GM21381 (cell line): ENCODE measurements around the gene DMKN.

ENCODE experiments used
- ATAC-seq: cut with Tn5 transposase; IDR thresholded peaks from one replicate; pipeline ENCODE4 v1.9.1; 2021; ENCODE audit warnings: mild to moderate bottlenecking, moderate library complexity; ENCODE audit not compliant: unreplicated experiment

The DMKN gene, protein sequence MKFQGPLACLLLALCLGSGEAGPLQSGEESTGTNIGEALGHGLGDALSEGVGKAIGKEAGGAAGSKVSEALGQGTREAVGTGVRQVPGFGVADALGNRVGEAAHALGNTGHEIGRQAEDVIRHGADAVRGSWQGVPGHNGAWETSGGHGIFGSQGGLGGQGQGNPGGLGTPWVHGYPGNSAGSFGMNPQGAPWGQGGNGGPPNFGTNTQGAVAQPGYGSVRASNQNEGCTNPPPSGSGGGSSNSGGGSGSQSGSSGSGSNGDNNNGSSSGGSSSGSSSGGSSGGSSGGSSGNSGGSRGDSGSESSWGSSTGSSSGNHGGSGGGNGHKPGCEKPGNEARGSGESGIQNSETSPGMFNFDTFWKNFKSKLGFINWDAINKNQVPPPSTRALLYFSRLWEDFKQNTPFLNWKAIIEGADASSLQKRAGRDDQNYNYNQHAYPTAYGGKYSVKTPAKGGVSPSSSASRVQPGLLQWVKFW

DNA sequence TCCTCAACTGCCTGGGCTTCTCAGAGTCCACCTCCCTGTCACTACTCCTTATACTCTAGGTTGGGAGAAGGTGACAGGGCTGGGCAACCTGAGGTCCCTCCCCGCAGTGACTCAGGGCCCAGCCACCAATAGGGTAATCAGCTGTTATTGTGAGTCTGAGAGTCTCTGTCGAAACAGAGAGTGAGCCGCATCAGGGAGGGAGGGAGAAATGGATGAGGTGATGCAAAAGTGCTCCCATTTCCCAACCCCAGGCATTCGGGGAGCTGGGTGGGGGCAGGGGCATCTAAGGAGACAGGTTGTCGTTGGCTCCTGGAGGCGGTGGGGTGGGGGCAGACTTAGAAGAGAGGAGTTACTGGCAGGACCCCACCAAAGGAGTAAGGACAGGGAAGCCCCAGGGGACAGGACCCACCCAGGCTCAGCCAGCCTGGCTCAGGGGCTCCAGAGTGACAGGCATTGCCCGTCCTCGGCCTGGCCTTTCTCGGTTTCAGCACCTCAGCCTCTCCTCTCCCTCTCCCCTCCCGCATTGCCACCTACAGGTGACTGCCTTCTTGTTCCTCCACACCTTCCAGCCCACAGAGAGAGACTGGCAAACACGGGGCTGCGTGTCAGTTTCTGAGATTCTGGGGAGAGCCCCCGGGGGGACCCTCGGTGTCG lies at the start of gene DMKN:
DMKN (minus strand) TSS at position 22 of the 654 bp plus-strand sequence. CDS start 174 bp downstream, outside the sequence.
- ATAC-seq, result no peak

GRCh38 chr19:35562776-35563175 lies 49.3 kb upstream of the DMKN start:
- no peak for ATAC-seq

- no peak for ATAC-seq
Observed at GRCh38 chr19:35562336-35562735, 48.9 kb upstream of the DMKN start.

GRCh38 chr19:35561436-35561835 lies 48.0 kb upstream of the DMKN start:
- ATAC-seq, result no peak

- no peak for ATAC-seq
Observed at GRCh38 chr19:35560677-35561076, 47.2 kb upstream of the DMKN start.

DNA sequence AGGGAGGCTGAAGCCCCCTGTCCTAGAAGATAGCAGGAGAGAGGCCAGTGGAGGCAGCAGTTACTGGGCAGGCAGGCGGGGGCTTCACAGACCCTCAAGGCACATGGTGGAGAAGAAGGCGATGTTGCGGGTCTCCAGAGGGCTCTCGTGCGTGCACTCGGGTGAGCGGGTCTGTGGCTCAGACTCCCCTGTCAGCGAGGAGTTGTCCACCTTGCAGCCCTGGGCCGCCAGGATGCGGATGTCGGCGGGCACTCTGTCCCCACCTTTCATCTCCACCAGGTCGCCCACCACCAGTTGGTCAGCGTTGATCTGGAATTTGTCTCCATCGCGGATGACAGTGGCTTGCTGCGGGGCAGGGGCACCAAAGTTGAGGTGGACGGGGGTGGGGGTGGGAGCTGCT lies 46.8 kb upstream of the DMKN start:
- ATAC-seq, result no peak

DNA sequence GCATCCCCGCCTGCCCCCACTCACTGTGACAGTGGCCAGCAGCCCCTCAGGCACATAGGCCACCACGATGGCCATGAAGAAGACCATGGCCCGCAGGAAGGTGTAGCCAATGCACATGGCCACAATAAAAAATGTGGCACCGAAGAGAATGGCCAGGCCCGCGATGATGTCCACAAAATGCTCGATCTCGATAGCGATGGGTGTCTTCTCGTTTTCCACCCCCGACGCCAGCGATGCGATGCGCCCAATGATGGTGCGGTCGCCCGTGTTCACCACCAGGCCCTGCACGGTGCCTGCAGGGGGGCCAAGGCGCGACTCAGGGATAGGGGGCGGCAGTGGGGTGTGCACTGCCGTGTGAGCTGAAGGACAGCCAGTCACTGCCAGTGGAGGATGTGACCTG lies 46.3 kb upstream of the DMKN start:
- ATAC-seq, result no peak

DNA sequence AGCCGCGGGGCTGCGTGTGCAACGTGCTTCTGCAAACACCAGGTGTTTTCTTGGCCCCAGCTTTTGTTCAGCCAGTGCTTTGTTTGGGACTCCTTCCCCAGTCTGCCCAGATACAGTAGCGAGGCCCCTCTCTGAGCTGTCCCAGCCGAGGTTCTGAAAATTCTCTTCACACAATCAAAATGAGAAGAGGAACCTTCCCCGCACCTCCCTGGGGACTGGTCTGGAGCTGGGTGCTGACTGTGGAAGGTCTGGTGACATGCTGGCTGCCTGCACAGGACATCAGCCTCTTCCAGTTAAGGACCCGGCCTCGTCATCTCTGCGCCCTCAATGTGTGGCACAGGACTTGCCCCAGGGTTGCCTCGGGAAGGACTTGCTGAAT lies 45.8 kb upstream of the DMKN start:
- no peak for ATAC-seq

- ATAC-seq, result no peak
Observed at GRCh38 chr19:35558400-35559280, 45.2 kb upstream of the DMKN start.

- no peak for ATAC-seq
Observed at GRCh38 chr19:35557539-35558399, 44.3 kb upstream of the DMKN start.

- ATAC-seq, result no peak
Observed at GRCh38 chr19:35556846-35557538, 43.5 kb upstream of the DMKN start.

DNA sequence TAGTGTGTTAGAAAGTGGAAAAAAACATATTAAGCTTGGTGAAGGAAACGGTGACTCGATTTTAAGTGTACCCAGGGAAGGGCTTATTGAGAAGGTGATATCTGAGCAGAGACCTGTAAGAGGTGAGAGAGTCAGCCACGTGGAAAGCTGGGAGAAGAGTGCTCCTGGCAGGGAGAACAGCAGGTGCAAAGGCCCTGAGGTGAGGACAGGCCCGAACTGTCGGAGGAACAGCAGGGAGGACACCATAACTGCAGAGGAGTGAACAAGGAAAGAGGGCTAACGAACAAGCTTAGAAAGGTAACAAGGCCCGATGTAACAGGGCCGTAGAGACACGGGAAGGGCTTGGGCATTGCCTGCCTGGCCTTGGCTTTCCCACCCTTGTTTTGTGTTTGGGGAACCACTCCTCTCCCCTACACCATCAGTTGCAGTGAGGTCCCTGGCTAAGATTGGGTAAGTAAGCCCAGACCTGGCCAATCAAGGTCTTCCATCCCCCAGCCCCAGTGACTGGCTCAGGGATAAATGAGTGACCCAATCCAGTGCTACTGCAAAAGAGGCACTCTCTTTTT lies 42.7 kb upstream of the DMKN start:
- ATAC-seq, result no peak

DNA sequence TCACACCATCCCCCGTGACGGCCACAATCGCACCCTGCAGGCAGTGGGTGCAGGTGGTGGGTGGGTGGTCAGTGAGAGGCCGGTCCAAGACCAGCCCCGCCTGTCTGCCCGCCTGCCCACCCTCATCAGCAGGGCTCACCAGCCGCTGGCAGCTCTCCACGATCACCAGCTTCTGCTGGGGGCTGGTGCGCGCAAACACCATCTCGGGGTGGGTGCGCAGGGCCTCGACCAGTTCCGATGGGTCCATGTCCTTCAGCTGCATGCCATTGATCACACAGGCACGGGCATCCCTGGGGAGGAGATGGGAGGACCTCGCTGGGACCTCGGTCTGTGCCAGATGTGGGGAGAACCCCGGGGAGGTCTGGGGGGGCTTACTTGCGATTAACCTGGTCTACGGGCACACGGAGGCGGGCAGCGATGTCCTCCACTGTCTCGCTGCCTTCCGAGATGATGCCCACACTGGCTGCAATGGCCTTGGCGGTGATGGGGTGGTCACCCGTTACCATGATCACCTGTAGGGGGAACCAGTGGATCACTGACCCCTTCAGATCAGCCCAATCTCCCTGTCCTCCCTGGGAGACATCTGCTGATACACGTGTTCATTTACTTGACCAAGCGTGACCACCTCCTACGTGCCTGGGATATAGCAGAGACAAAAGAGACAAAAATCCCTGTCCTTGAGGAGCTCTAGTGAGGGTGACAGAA lies 42.0 kb upstream of the DMKN start:
- ATAC-seq, result no peak

DNA sequence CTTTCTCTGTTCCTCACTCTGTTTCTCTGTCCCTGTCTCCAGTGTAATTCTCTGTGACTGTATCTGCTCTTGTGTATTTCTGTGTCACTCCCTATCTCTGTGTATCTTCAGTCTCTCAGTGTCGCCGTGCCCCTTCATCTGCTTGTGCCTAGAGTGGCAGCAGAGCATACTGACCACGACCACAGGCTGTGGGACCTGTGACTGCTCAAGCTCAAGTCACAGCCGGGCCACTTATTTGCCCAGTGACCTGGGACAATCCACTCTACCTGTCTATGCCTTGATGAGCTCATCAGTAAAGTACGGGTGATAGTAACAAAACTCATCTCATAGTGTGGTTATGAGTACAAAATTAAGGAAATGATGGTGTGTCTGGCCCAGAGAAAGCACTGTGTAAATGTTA lies 40.6 kb upstream of the DMKN start:
- no peak for ATAC-seq

GRCh38 chr19:35553385-35554000 lies 40.0 kb upstream of the DMKN start:
- no peak for ATAC-seq

DNA sequence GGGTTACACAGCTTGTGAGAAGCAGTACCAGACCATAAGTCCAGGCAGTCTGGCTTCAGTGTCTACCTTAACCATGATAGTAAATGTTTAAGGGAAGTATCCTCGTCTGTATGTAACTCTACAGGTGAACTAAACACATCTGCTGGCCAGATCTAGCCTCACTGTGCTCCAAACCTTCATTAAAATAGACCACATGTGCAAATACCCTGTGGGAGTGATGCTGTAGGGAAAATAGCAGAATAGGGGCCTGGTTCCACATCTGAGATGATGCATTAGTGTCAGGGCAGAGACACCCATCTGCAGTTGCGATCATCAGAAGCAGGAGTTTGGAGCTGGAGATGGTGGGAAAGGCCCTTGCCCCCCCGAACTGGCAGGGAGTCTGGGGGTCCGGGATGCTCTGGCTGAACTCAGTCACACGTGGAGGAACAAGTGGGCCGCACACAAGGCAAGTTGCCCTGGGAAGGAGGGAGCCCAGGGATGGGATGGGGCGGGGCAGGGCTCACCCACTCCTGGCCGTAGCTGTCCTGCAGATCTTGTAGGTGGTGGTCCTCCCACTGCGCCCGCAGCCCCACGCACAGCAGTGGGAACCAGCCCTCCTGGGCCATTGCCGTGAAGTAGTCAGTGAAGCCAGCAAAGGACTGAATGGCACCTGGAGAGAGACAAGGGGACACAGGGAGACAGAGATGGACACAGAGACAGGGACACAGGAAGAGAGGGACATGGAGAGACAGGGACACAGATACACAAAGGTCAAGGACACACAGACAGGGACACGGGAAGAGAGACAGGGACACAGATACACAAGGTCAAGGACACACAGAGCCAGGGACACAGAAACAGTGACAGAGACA lies 39.3 kb upstream of the DMKN start:
- no peak for ATAC-seq

- no peak for ATAC-seq
Observed at GRCh38 chr19:35551091-35551810, 37.8 kb upstream of the DMKN start.
